Muscle of leg (tissue), 11 donors: ENCODE measurements around the gene MAF. TPM values are rescaled to one million over a fixed set of nuclear protein-coding genes. Genes with fewer than 3 reads are reported as not detected.
A peak's percentile ranks its signal among the peaks of the same experiment; 100 is the strongest.

Experiments
- DNase-seq: peaks from one replicate; pipeline ENCODE4 v3.0.0; 2013
- H3K27ac ChIP-seq: one replicate; pipeline ENCODE4 v1.5.1; 2013; ENCODE audit warnings: mild to moderate bottlenecking, low read length, control low read depth
- H3K27me3 ChIP-seq: one replicate; pipeline ENCODE4 v1.6.1; 2013; ENCODE audit warnings: low read length; ENCODE audit not compliant: control insufficient read depth, insufficient read depth
- H3K36me3 ChIP-seq: one replicate; pipeline ENCODE4 v1.6.1; 2013; ENCODE audit warnings: low read length; ENCODE audit not compliant: control insufficient read depth, insufficient read depth
- H3K4me1 ChIP-seq: one replicate; pipeline ENCODE4 v1.6.1; 2013; ENCODE audit warnings: low read length; ENCODE audit not compliant: control insufficient read depth, insufficient read depth
- H3K4me3 ChIP-seq: one replicate; pipeline ENCODE4 v1.5.1; 2013; ENCODE audit warnings: low read length, control low read depth
- H3K9me3 ChIP-seq: replicated peaks from 2 replicates; pipeline ENCODE4 v1.6.1; 2013; ENCODE audit warnings: low read depth, low read length; ENCODE audit not compliant: control insufficient read depth
- WGBS: methylation state at CpG from one replicate; pipeline ENCODE4 v1.1.5; 2013; ENCODE audit warnings: missing lambda C conversion rate; ENCODE audit not compliant: insufficient coverage; 5-methylcytosine and 5-hydroxymethylcytosine counted together
- polyA plus RNA-seq, 8 donors: library from polyadenylated mRNA; unstranded; fragments of 120-200 nt; gene quantifications; one replicate each; pipeline versions ENCODE4 v1.2.1 to v1.2.3, GENCODE V29; 2013; ENCODE audit warnings: inconsistent platforms in 1 of 8, low replicate concordance in 1 of 8; ENCODE audit not compliant: insufficient read length in 8 of 8, insufficient read depth in 1 of 8
- total RNA-seq: library from RNA; stranded (reverse); fragments of 120-200 nt; gene quantifications from one replicate; pipeline ENCODE4 v1.2.4, GENCODE V29; 2013

The MAF gene
- total and polyA plus RNA-seq, 9 donors, result 25.3 to 45.1 (median 31.3) TPM

DNA sequence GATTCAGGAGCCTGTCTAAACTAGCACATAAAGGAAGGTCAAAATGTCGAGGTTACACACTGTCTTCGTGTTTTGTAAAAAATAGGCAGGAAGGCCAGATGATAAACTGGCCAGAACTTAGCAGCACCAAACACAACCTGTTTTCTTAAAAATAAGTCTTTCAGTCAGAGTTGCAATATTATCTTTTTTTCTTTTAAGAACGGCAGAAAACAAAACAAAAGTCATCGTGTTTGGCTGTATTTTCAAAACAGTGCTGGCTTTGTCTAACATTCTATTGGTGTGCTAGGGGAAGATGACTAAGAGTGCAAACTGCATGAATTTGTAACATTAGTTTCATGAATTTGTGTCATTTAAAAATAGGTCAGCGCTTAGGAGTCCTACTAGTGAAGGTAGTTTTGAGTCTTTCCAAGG, 5.3 kb downstream of the MAF start:
- no peak for DNase-seq
- H3K4me1 ChIP-seq, result peaks cover 9% of the 10 kb centered on the region
- WGBS, result 20% methylated on average over 1 of the region's 5 CpGs
- H3K36me3 ChIP-seq, result peaks cover 4% of the 10 kb centered on the region
- peaks cover 2% of the 10 kb centered on the region for H3K27me3 ChIP-seq
- H3K9me3 ChIP-seq, result no peaks in the 10 kb centered on the region
- peak overlapping the region; percentile 68 for H3K27ac ChIP-seq
- peak overlapping the region; percentile 6 for H3K4me3 ChIP-seq

DNA sequence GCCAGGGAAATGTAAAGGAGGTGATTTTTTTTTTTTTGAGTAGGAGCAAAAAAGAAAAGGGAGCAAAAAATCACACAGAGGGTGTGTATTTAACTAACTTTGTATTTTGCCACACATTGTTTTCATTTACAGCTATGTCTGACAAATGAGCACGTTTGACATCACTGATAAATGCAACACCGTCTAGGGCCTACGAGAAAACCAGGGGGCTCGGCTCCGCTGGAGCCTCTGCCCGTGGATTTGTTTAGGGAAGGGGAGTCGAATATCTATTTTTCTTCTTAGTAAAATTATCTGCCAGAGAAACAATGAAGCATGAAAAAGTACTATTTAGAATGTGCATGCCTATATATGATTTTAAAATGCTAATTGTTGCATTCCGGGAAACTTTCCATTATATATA, 6.8 kb downstream of the MAF start:
- Histone ChIP-seq H3K4me1 (peaks cover 13% of the 10 kb centered on the region), H3K36me3 (peaks cover 4% of the 10 kb centered on the region), H3K9me3 (no peaks in the 10 kb centered on the region), H3K27me3 (peaks cover 9% of the 10 kb centered on the region), H3K27ac (peak overlapping the region; percentile 78), H3K4me3 (no peak overlapping the region)
- 93% methylated on average over 3 of the region's 8 CpGs for WGBS
- DNase-seq, result no peak

DNA sequence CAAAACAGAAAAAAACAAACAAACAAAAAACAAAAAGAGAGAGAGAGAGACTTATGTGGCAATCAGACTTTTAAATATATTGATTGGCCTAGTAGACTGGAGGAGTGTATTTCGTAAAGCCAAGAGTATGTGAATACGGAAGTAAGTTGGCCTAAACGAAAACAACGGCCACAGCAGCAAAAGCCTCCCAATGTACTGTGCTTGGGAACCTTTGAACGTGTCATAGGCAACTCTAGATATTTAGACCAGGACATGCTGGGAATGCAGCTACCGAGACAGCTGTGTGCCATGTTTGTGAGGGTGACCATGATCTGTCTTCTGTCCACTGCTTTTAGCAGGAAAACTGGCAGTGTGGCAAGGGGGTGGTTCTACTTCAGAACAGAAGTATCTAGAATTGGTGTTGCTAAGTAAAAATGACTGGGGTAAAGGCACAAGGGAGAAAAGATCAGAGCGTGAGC, 7.4 kb downstream of the MAF start:
- H3K9me3 ChIP-seq, result no peaks in the 10 kb centered on the region
- peaks cover 15% of the 10 kb centered on the region for H3K4me1 ChIP-seq
- peaks cover 4% of the 10 kb centered on the region for H3K36me3 ChIP-seq
- H3K27me3 ChIP-seq, result peaks cover 10% of the 10 kb centered on the region
- 52% methylated on average over 5 of the region's 7 CpGs for WGBS
- peak overlapping the region; percentile 78 for H3K27ac ChIP-seq
- DNase-seq, result peak; percentile 79
- no peak overlapping the region for H3K4me3 ChIP-seq

- no peak for DNase-seq
- Histone ChIP-seq H3K27me3 (peaks cover 12% of the 10 kb centered on the region), H3K4me3 (no peak overlapping the region), H3K27ac (peak overlapping the region; percentile 57), H3K4me1 (peaks cover 21% of the 10 kb centered on the region), H3K36me3 (peaks cover 4% of the 10 kb centered on the region), H3K9me3 (no peaks in the 10 kb centered on the region)
- 80% methylated on average over 1 of the region's 4 CpGs for WGBS
Observed at GRCh38 chr16:79592186-79592585, 8.4 kb downstream of the MAF start.

- Histone ChIP-seq H3K27ac (no peak overlapping the region), H3K9me3 (no peaks in the 10 kb centered on the region), H3K4me3 (peak overlapping the region; percentile 46), H3K36me3 (peaks cover 4% of the 10 kb centered on the region), H3K27me3 (peaks cover 12% of the 10 kb centered on the region), H3K4me1 (peaks cover 19% of the 10 kb centered on the region)
- no peak for DNase-seq
- 14% methylated on average over 40 of the region's 43 CpGs for WGBS
Observed at GRCh38 chr16:79589601-79590102, 10.9 kb downstream of the MAF start.

DNA sequence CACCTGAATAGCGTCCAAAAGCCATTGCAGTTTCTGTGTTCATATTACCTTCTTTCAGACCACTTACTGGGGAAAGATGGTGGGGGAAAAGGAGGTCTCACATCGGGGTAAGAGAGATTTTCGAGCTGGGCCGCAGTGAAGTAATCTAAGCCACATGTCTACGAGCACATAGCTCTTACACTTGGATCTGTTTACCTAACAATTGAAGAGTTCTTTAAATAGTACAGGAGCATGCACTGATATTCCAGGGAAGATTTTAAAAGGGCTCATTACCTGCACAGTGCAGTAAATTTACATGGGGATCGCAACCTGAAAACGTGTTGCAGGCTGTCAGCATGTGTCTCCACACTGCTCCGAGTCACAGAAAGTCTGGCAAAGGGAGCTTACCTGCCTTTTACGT, 12.6 kb downstream of the MAF start:
- H3K4me3 ChIP-seq, result no peak overlapping the region
- no peak for DNase-seq
- peaks cover 16% of the 10 kb centered on the region for H3K4me1 ChIP-seq
- H3K27me3 ChIP-seq, result peaks cover 12% of the 10 kb centered on the region
- H3K9me3 ChIP-seq, result no peaks in the 10 kb centered on the region
- no peaks in the 10 kb centered on the region for H3K36me3 ChIP-seq
- no peak overlapping the region for H3K27ac ChIP-seq
- WGBS, result 76% methylated on average over 4 of the region's 9 CpGs

- H3K27ac ChIP-seq, result no peak overlapping the region
- no peaks in the 10 kb centered on the region for H3K9me3 ChIP-seq
- peaks cover 15% of the 10 kb centered on the region for H3K4me1 ChIP-seq
- peaks cover 12% of the 10 kb centered on the region for H3K27me3 ChIP-seq
- peak; percentile 66 for DNase-seq
- H3K4me3 ChIP-seq, result no peak overlapping the region
- no CpG with 5 or more reads among the region's 6 CpGs for WGBS
- no peaks in the 10 kb centered on the region for H3K36me3 ChIP-seq
Observed at GRCh38 chr16:79587296-79587695, 13.2 kb downstream of the MAF start.

- H3K9me3 ChIP-seq, result no peaks in the 10 kb centered on the region
- no peaks in the 10 kb centered on the region for H3K27me3 ChIP-seq
- no peaks in the 10 kb centered on the region for H3K36me3 ChIP-seq
- 0% methylated on average over 1 of the region's 6 CpGs for WGBS
- H3K4me1 ChIP-seq, result peaks cover 12% of the 10 kb centered on the region
- no peak for DNase-seq
- no peak overlapping the region for H3K4me3 ChIP-seq
- H3K27ac ChIP-seq, result no peak overlapping the region
Observed at GRCh38 chr16:79582789-79583188, 17.7 kb downstream of the MAF start.

- no peaks in the 10 kb centered on the region for H3K27me3 ChIP-seq
- 47% methylated on average over 3 of the region's 10 CpGs for WGBS
Observed at GRCh38 chr16:79580453-79581191, 19.9 kb downstream of the MAF start.

GRCh38 chr16:79576602-79577001, 23.9 kb downstream of the MAF start:
- peaks cover 15% of the 10 kb centered on the region for H3K4me1 ChIP-seq
- H3K27me3 ChIP-seq, result no peaks in the 10 kb centered on the region
- WGBS, result no CpG with 5 or more reads among the region's 2 CpGs
- H3K36me3 ChIP-seq, result no peaks in the 10 kb centered on the region
- no peak for DNase-seq
- H3K27ac ChIP-seq, result no peak overlapping the region
- H3K9me3 ChIP-seq, result no peaks in the 10 kb centered on the region
- H3K4me3 ChIP-seq, result no peak overlapping the region

More at GRCh38 chr16:79580453-79581191, 19.9 kb downstream of the MAF start:
- H3K36me3 ChIP-seq, result no peaks in the 10 kb centered on the region
- no peaks in the 10 kb centered on the region for H3K9me3 ChIP-seq
- no peak overlapping the region for H3K27ac ChIP-seq
- H3K4me3 ChIP-seq, result no peak overlapping the region
- DNase-seq, result peak; percentile 38
- peaks cover 9% of the 10 kb centered on the region for H3K4me1 ChIP-seq
